PC-3 (cell line): ENCODE measurements around the gene WNT7B.

Source experiments
- CTCF ChIP-seq: fragments of 300-600 bp; sonication (generic); conservative IDR thresholded peaks from 2 replicates; pipeline ENCODE4 v1.5.1; 2017; ENCODE audit warnings: antibody characterized with exemption, low read depth, mild to moderate bottlenecking, low read length
- EZH2 ChIP-seq: fragments of 300-600 bp; sonication (generic); IDR thresholded peaks from one replicate; pipeline ENCODE4 v1.6.1; 2017; ENCODE audit warnings: antibody characterized with exemption, mild to moderate bottlenecking, low read length; ENCODE audit not compliant: unreplicated experiment
- EZH2phosphoT487 ChIP-seq: fragments of 300-600 bp; sonication (generic); IDR thresholded peaks from 2 replicates; pipeline ENCODE4 v1.6.1; 2018; ENCODE audit warnings: mild to moderate bottlenecking, antibody characterized with exemption, low read length, borderline replicate concordance

DNA sequence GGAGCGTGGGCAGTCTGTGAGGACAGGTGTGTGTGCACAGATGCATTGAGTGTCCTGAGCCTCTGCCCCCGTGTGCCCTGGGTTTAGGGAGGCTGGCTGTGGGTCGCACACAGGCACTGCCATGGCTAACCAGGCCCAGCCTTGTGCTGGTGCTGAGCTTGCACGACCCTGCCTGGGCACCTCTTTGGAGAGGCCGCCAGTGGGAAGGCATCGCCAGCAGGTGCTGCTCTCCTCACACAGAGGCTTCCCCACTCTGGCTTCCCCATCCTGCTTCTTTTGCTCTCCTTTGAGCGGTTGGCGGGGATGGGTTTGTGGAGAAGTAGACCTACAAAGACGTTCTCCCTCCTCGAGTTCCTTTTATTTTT, 4.1 kb downstream of the WNT7B start:
- TF ChIP-seq EZH2: no peak
- no peak for TF ChIP-seq CTCF
- no peak for TF ChIP-seq EZH2phosphoT487
